Kidney epithelial cell (primary cell): ENCODE measurements around the gene KLHDC8A. TPM values are rescaled to one million over a fixed set of nuclear protein-coding genes. Genes with fewer than 3 reads are reported as not detected.
A peak's percentile ranks its signal among the peaks of the same experiment; 100 is the strongest.

Experiments used
- DNase-seq: peaks from one replicate; pipeline ENCODE4 v3.0.0-alpha.2; 2010; ENCODE audit warnings: low read depth
- H3K27me3 ChIP-seq: 2 replicates; pipeline ENCODE4 v1.6.0; 2011; ENCODE audit warnings: low read length; ENCODE audit not compliant: control insufficient read depth, insufficient read depth
- H3K36me3 ChIP-seq: 2 replicates; pipeline ENCODE4 v1.5.1; 2011; ENCODE audit warnings: low read length; ENCODE audit not compliant: control insufficient read depth, insufficient read depth
- H3K4me3 ChIP-seq: 2 replicates; pipeline ENCODE4 v1.5.1; 2011; ENCODE audit warnings: low read depth, mild to moderate bottlenecking, control low read depth, low read length
- total RNA-seq: library from RNA; depleted of rRNA; stranded (reverse); fragments of >200 nt; gene quantifications from 2 replicates; pipeline ENCODE4 v1.2.3, GENCODE V29; 2015
- TF ChIP-seq, protein P1 (sequence below): IDR thresholded peaks from 2 replicates; pipeline ENCODE4 v1.5.1; 2011; ENCODE audit warnings: mild to moderate bottlenecking, moderate library complexity, low read length, control low read depth, inconsistent platforms; ENCODE audit not compliant: insufficient read depth, poor library complexity, severe bottlenecking

The KLHDC8A gene
- total RNA-seq, 1 donor from 2014 or later = 16.5 TPM

DNA sequence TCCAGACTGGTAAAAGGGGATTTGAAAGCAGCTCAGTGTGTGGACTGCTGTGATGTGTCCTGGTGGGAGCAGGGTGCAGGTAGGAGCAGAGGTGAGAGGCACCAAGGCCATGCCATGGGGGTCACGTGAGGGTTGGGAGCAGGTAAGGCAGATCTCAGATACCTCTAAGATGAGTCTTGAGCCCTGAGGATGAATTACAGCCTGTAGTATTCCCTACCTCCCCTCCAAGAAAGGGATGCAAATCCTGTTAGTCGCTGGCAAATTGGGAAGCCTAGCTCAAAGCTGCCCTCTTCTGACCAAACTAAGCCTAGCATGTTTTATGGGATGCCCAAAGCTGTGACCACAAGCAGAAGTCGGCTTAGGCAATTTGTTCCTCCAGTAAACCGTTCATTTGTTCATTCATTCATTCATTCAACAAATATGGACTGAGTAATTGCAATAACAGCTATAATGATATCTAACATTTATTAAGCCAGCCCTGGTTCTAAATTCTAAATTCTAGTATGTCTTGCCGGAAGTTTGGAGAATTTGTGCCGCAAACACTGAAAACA lies 31.3 kb downstream of the KLHDC8A start:
- Histone ChIP-seq H3K36me3 (no peaks in the 10 kb centered on the region), H3K4me3 (no peak overlapping the region), H3K27me3 (no peaks in the 10 kb centered on the region)
- peak; percentile 56 for DNase-seq
- TF ChIP-seq, protein P1, sequence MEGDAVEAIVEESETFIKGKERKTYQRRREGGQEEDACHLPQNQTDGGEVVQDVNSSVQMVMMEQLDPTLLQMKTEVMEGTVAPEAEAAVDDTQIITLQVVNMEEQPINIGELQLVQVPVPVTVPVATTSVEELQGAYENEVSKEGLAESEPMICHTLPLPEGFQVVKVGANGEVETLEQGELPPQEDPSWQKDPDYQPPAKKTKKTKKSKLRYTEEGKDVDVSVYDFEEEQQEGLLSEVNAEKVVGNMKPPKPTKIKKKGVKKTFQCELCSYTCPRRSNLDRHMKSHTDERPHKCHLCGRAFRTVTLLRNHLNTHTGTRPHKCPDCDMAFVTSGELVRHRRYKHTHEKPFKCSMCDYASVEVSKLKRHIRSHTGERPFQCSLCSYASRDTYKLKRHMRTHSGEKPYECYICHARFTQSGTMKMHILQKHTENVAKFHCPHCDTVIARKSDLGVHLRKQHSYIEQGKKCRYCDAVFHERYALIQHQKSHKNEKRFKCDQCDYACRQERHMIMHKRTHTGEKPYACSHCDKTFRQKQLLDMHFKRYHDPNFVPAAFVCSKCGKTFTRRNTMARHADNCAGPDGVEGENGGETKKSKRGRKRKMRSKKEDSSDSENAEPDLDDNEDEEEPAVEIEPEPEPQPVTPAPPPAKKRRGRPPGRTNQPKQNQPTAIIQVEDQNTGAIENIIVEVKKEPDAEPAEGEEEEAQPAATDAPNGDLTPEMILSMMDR = peak; percentile 92

DNA sequence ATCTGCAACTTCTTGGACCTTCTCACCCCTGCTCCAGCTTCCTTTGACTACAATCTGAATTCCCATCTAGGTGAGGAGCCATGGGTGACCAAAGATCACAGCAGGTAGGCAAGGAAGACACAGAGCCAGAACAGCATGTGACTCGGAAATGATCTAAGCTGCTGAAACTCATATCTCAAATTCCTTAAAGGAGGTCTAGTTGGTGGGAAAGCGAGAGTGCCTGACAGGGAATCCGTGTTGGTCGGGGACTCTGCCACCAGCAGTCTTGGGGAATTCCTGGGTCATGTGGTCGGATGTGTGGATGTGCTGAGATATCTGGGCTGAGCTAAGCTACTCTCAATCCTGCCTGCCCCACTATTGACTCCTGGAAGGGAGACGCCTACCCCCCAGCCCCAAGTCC lies 31.9 kb downstream of the KLHDC8A start:
- no peaks in the 10 kb centered on the region for H3K27me3 ChIP-seq
- H3K36me3 ChIP-seq = no peaks in the 10 kb centered on the region
- DNase-seq = peak; percentile 53
- no peak overlapping the region for H3K4me3 ChIP-seq
- TF ChIP-seq, protein P1 = no peak

DNA sequence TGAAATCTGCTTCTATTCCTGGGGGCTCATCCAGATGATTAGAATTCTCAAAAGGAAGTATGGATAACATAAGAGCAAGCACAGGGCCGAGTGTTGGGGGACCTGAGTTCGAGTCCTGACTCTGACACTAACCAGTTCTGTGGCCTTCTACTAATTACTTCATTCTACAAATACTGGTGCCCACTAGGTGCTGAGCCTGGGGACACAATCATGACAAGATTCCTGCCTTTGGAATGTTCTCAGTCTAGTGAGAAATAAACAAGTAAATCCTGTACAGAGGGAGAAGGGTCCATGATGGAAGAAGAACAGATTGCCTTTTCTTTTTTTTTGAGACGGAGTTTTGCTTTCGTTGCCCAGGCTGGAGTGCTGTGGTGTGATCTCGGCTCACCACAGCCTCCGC lies 32.9 kb downstream of the KLHDC8A start:
- DNase-seq = no peak
- H3K27me3 ChIP-seq = no peaks in the 10 kb centered on the region
- no peak overlapping the region for H3K4me3 ChIP-seq
- H3K36me3 ChIP-seq = no peaks in the 10 kb centered on the region
- TF ChIP-seq, protein P1 = no peak

DNA sequence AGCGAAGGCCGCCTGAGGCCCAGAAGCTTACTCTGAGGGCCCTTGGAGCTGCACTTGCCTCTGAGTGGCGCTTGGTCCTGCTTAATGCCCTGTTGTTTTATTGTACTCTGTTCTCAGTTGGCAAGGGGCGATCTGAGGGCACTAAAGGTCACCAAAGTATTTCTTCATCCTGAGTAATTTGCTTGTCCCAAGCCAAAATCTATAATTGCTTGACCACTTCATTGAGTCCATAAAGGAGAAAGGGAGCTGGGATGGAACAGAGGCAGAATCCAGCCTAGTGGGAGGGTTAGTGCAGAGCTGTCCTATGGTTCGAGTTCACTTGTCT lies 34.8 kb downstream of the KLHDC8A start:
- Histone ChIP-seq H3K36me3 (no peaks in the 10 kb centered on the region), H3K4me3 (no peak overlapping the region), H3K27me3 (no peaks in the 10 kb centered on the region)
- TF ChIP-seq, protein P1 = no peak
- DNase-seq = no peak

DNA sequence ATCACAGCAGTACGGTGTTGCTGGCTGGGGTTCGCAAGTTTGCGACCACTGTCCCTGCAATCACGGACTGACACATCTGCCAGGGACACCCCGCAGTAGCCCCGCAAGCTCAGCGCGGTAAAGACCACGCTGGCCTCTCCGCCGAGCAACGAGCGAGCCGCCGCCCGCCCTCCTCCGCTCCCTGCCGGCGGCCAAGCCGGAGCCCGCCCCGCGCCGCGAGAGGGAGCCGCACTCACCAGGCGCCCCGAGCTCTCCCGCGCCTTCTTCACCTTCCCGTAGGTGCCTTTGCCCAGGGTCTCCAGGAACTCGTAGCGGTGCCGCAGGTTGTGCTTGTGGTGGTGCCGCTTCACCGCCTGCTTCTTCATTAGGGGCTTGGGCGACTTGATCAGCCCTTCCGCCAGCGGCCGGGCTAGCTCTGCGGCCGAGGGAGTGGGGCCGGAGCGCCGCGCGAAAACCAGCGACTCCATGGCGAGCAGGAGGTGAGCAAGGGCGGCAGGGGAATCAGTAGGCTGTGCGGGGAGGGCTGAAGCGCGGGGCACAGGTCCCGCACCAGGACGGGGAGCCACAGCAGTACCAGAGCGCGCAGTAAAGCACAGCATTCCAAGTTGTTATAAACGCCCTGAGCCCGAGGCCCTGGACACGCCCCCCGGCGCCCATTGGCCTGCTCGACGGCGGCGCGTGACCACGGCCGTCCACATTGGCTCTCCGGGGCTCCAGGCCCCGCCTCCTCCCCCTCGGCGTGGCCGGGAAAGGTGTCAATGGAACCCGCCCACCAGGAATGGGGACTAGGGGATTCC lies 35.4 kb downstream of the KLHDC8A start, which contains the start of gene NUAK2:
Gene NUAK2, minus strand, starts transcription at position 584 of the 797 bp plus-strand sequence. Its CDS starts 117 bp downstream, at position 467.
- peak; percentile 67 for DNase-seq
- Histone ChIP-seq H3K36me3 (no peaks in the 10 kb centered on the region), H3K4me3 (peak within 1 kb of the TSS; percentile 89), H3K27me3 (no peaks in the 10 kb centered on the region)
- TF ChIP-seq, protein P1 = peak; percentile 12
